ENCODE data around the gene OXER1.

GRCh38 chr2:42786561-42787345 is 22.8 kb upstream of the OXER1 start:
- TF ChIP-seq ZNF407 (IDR thresholded peaks at IDR 0.05; ENCODE audit: low read depth) (no peak), SMARCE1 (IDR thresholded peaks at IDR 0.05) (no peak), NR2C2 (CRISPR knock-in tag; IDR thresholded peaks at IDR 0.05) (no peak), NR2C2 (tag; IDR thresholded peaks at IDR 0.05) (no peak), CTCF (IDR thresholded peaks at IDR 0.05 in 2 of 3, conservative IDR thresholded peaks at IDR 0.05 in 1 of 3; ENCODE audit: insufficient read depth in 2 of 3, low read depth in 1 of 3, low read length in 3 of 3) (no peak), CHCHD3 (CRISPR knock-in tag; IDR thresholded peaks at IDR 0.05) (no peak), CTBP1 (IDR thresholded peaks at IDR 0.05; ENCODE audit: borderline replicate concordance) (no peak), TCFL5 (CRISPR knock-in tag; conservative IDR thresholded peaks at IDR 0.05) (no peak)
- TF ChIP-seq, protein P1, sequence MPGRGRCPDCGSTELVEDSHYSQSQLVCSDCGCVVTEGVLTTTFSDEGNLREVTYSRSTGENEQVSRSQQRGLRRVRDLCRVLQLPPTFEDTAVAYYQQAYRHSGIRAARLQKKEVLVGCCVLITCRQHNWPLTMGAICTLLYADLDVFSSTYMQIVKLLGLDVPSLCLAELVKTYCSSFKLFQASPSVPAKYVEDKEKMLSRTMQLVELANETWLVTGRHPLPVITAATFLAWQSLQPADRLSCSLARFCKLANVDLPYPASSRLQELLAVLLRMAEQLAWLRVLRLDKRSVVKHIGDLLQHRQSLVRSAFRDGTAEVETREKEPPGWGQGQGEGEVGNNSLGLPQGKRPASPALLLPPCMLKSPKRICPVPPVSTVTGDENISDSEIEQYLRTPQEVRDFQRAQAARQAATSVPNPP (IDR thresholded peaks at IDR 0.05; ENCODE audit: borderline replicate concordance, insufficient read depth, insufficient read length): no peak
